ENCODE data around the gene TSSC4. TPM values are rescaled to one million over a fixed set of nuclear protein-coding genes. Genes with fewer than 3 reads are reported as not detected.

Gene TSSC4
- polyA plus RNA-seq, 3 donors = 28.1 to 74.6 (median 52.0) TPM

DNA sequence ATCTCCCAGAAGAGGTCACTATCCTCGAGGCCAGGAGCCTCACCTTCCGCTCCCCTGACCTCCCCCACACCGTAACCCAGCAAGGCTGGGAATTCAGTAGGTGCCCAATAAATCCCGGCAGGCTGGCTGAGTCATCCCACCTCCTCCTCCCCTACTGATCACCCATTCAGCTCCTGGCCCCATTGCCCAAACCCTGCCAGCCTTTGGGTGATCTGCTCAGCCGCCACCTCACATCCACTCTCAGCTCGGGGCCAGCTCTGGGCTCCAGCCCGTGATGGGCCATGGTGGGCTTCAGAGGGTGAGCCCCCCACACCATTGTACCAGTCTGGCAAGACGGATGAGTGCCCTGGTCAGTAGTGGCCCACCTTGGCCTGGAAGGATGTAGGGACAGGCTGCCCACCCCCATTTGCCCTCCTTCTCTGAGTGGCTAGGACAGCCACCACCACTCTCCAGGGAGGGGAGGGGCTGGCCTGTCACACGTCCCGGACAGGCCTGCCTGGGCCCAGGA lies 35.5 kb downstream of the TSSC4 start:
- peaks cover 7 to 29% (median 16%) of the 10 kb centered on the region in 3 donors for H3K27me3 Mint-ChIP-seq (ENCODE audit: low read depth in 3 of 3)
- H3K4me1 Mint-ChIP-seq = peaks cover 8% of the 10 kb centered on the region
- H3K27ac Mint-ChIP-seq = no peak overlapping the region
- Histone ChIP-seq H3K4me2 (replicated peaks; ENCODE audit: extremely low read depth, low read length, poor library complexity, severe bottlenecking) (no peak overlapping the region), H3K9me3 (replicated peaks in 1 of 2; ENCODE audit: control insufficient read depth in 1 of 2, insufficient read depth in 1 of 2, low read length in 2 of 2) (no peaks in the 10 kb centered on the region), H3K27me3 (ENCODE audit: control insufficient read depth in 2 of 2, insufficient read depth in 2 of 2, low read length in 2 of 2) (peaks cover 0 to 6% of the 10 kb centered on the region in 2 donors), H2AFZ (ENCODE audit: insufficient read depth, low read depth, low read length, poor library complexity, severe bottlenecking) (no peak overlapping the region), H3K4me3 (replicated peaks in 1 of 3; ENCODE audit: low read depth in 2 of 3, low read length in 3 of 3) (no peak overlapping the region), H4K20me1 (ENCODE audit: insufficient read depth, low read length) (no peaks in the 10 kb centered on the region), H3K79me2 (ENCODE audit: insufficient read depth, low read length) (no peaks in the 10 kb centered on the region), H3K9ac (ENCODE audit: insufficient read depth, low read length, poor library complexity, severe bottlenecking) (no peak overlapping the region), H3K36me3 (replicated peaks in 1 of 2; ENCODE audit: control insufficient read depth in 1 of 2, insufficient read depth in 2 of 2, low read length in 2 of 2) (no peaks in the 10 kb centered on the region), H3K27ac (ENCODE audit: low read depth in 1 of 2, low read length in 2 of 2) (no peak overlapping the region), H3K4me1 (ENCODE audit: control insufficient read depth in 1 of 2, insufficient read depth in 2 of 2, low read length in 2 of 2) (peaks cover 8 to 10% of the 10 kb centered on the region in 2 donors)
- TF ChIP-seq, protein P1, sequence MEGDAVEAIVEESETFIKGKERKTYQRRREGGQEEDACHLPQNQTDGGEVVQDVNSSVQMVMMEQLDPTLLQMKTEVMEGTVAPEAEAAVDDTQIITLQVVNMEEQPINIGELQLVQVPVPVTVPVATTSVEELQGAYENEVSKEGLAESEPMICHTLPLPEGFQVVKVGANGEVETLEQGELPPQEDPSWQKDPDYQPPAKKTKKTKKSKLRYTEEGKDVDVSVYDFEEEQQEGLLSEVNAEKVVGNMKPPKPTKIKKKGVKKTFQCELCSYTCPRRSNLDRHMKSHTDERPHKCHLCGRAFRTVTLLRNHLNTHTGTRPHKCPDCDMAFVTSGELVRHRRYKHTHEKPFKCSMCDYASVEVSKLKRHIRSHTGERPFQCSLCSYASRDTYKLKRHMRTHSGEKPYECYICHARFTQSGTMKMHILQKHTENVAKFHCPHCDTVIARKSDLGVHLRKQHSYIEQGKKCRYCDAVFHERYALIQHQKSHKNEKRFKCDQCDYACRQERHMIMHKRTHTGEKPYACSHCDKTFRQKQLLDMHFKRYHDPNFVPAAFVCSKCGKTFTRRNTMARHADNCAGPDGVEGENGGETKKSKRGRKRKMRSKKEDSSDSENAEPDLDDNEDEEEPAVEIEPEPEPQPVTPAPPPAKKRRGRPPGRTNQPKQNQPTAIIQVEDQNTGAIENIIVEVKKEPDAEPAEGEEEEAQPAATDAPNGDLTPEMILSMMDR (IDR thresholded peaks at IDR 0.05) = no peak
- no peaks in the 10 kb centered on the region for H3K36me3 Mint-ChIP-seq
- no peak for DNase-seq
- intact Hi-C loops (cut with micrococcal nuclease) = no loop called here
- no peak overlapping the region for H3K4me3 Mint-ChIP-seq
- 86% methylated on average over 7 of the region's 10 CpGs for WGBS (ENCODE audit: insufficient coverage)
- peaks cover 0 to 4% (median 2%) of the 10 kb centered on the region in 7 donors for H3K9me3 Mint-ChIP-seq

DNA sequence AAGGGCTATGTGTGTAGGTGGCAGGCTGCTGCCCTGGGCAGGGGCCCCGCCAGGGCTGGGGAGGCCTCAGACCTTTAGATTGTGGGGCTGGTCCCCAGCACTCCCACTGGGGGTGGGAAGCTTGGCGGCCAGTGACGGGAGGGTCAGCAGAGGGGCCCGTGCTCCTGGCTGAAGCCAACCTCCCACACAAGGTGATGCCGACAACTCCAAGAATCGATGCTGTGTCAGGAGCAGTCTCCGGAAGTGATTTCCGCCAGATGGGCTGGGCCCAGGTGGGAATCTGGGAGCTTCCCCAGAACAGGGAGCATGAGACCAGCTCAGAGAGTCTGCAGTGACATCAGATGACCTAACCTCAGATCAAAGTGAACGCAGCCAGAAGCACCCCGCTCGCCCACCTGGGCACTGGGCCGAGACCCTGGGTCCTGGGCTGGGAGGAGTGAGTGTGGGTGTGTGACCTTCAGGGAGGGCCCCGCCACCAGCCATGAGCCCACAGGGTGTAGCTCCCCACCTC lies 36.0 kb downstream of the TSSC4 start:
- no peaks in the 10 kb centered on the region for H4K20me1 ChIP-seq (ENCODE audit: insufficient read depth, low read length)
- H3K4me2 ChIP-seq (replicated peaks; ENCODE audit: extremely low read depth, low read length, poor library complexity, severe bottlenecking) = no peak overlapping the region
- H3K27me3 Mint-ChIP-seq (ENCODE audit: low read depth in 3 of 3) = peaks cover 6 to 29% (median 16%) of the 10 kb centered on the region in 3 donors
- TF ChIP-seq, protein P1 (IDR thresholded peaks at IDR 0.05) = no peak
- H3K9ac ChIP-seq (ENCODE audit: insufficient read depth, low read length, poor library complexity, severe bottlenecking) = no peak overlapping the region
- intact Hi-C loops (cut with micrococcal nuclease) = no loop called here
- WGBS (ENCODE audit: insufficient coverage) = 96% methylated on average over 7 of the region's 13 CpGs
- H3K27ac Mint-ChIP-seq = no peak overlapping the region
- H3K79me2 ChIP-seq (ENCODE audit: insufficient read depth, low read length) = no peaks in the 10 kb centered on the region
- no peaks in the 10 kb centered on the region for H3K36me3 ChIP-seq (replicated peaks in 1 of 2; ENCODE audit: control insufficient read depth in 1 of 2, insufficient read depth in 2 of 2, low read length in 2 of 2)
- no peak overlapping the region for H2AFZ ChIP-seq (ENCODE audit: insufficient read depth, low read depth, low read length, poor library complexity, severe bottlenecking)
- peaks cover 0 to 6% of the 10 kb centered on the region in 2 donors for H3K27me3 ChIP-seq (ENCODE audit: control insufficient read depth in 2 of 2, insufficient read depth in 2 of 2, low read length in 2 of 2)
- no peak overlapping the region for H3K4me3 Mint-ChIP-seq
- DNase-seq = no peak
- no peak overlapping the region for H3K27ac ChIP-seq (ENCODE audit: low read depth in 1 of 2, low read length in 2 of 2)
- H3K4me3 ChIP-seq (replicated peaks in 1 of 3; ENCODE audit: low read depth in 2 of 3, low read length in 3 of 3) = no peak overlapping the region
- peaks cover 0 to 4% (median 2%) of the 10 kb centered on the region in 7 donors for H3K9me3 Mint-ChIP-seq
- H3K36me3 Mint-ChIP-seq = no peaks in the 10 kb centered on the region
- peaks cover 10 to 12% of the 10 kb centered on the region in 2 donors for H3K4me1 ChIP-seq (ENCODE audit: control insufficient read depth in 1 of 2, insufficient read depth in 2 of 2, low read length in 2 of 2)
- H3K9me3 ChIP-seq (replicated peaks in 1 of 2; ENCODE audit: control insufficient read depth in 1 of 2, insufficient read depth in 1 of 2, low read length in 2 of 2) = no peaks in the 10 kb centered on the region
- H3K4me1 Mint-ChIP-seq = peaks cover 8% of the 10 kb centered on the region
